ENCODE results near the gene FXN.
"Not testable (repeated sequence)": the region's sequence is repeated elsewhere in the genome, so short reads cannot be mapped to it uniquely, and the experiment has no call there.

GRCh38 chr9:69108706-69109105, 73.2 kb downstream of the FXN start:
- not testable (repeated sequence) for TF ChIP-seq CTCF (conservative IDR thresholded peaks at IDR 0.05); ZFX (IDR thresholded peaks at IDR 0.05)

Data from C4-2B (cell line).